ENCODE results near the gene GLDC.
A peak's percentile ranks its signal among the peaks of the same experiment; 100 is the strongest.

The GLDC gene

DNA sequence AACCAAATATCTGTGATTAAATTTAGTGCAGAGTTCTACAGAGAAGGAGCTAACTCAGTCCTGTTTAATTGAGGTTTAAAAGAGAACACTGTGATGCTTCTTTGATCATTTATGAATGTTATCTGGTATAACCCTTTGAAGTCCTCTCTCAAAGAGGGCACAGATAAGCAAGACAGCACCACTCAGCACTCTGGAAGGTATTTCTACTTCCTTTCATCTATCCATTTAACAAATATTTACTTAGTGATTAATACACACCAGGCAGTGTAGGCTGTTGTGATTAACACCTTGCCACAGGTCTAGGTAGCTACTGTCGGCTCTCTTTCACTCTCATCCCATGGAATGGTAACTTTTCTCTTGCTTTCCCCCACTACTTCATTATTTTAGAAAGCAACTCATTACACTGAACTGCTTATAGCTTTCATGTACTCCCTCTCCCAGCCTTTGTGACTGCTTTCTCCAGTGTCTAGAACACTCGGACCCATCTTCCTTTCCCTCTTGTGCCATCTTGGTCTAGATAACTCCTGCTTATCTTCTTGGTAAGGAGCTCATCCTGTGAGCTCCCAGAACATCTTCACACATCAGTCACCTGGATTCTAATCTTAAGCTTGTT is 54.7 kb downstream of the GLDC start:
- Histone ChIP-seq H4K20me1 (ENCODE audit: low read depth, low read length) (no peaks in the 10 kb centered on the region), H3K4me3 (ENCODE audit: insufficient read depth, low read length, poor library complexity, severe bottlenecking) (no peak overlapping the region), H3F3A (ENCODE audit: insufficient read depth) (no peaks in the 10 kb centered on the region), H3K4me2 (ENCODE audit: low read depth, low read length, poor library complexity, severe bottlenecking) (no peak overlapping the region), H3K9ac (ENCODE audit: low read length) (no peak overlapping the region), H3K27ac (ENCODE audit: low read depth, low read length) (no peak overlapping the region), H2AFZ (ENCODE audit: low read depth, low read length, severe bottlenecking) (no peak overlapping the region), H3K9me3 (ENCODE audit: insufficient read depth, low read length) (no peaks in the 10 kb centered on the region), H3K27me3 (ENCODE audit: low read length) (no peaks in the 10 kb centered on the region), H3K9me2 (replicated peaks; ENCODE audit: insufficient read depth, low read length) (no peaks in the 10 kb centered on the region), H3K36me3 (ENCODE audit: low read length) (no peaks in the 10 kb centered on the region), H3K79me2 (ENCODE audit: insufficient read depth, low read length) (no peaks in the 10 kb centered on the region)
- TF ChIP-seq EZH2phosphoT487 (conservative IDR thresholded peaks at IDR 0.05; ENCODE audit: low read length) = no peak
- TF ChIP-seq, protein P1, sequence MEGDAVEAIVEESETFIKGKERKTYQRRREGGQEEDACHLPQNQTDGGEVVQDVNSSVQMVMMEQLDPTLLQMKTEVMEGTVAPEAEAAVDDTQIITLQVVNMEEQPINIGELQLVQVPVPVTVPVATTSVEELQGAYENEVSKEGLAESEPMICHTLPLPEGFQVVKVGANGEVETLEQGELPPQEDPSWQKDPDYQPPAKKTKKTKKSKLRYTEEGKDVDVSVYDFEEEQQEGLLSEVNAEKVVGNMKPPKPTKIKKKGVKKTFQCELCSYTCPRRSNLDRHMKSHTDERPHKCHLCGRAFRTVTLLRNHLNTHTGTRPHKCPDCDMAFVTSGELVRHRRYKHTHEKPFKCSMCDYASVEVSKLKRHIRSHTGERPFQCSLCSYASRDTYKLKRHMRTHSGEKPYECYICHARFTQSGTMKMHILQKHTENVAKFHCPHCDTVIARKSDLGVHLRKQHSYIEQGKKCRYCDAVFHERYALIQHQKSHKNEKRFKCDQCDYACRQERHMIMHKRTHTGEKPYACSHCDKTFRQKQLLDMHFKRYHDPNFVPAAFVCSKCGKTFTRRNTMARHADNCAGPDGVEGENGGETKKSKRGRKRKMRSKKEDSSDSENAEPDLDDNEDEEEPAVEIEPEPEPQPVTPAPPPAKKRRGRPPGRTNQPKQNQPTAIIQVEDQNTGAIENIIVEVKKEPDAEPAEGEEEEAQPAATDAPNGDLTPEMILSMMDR (IDR thresholded peaks at IDR 0.05; ENCODE audit: insufficient read depth, low read length, poor library complexity, severe bottlenecking) = no peak

DNA sequence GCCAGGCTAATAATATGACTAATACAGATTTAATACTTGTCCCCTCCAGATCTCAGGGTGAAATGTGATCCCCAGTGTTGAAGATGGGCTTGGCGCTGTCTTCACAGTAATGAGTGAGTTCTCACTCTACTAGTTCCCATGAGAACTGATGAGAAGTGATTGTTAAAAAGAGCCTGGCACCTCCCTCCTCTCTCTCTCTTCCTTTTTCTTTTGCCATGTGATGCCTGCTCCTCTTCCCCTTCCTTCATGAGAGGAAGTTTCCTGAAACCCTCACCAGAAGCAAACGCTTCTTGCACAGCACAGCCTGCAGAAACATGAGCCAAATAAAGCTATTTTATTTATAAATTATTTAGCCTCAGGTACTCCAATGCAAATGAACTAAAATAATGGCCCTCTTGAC is 55.2 kb downstream of the GLDC start:
- Histone ChIP-seq H3K9ac (ENCODE audit: low read length) (no peak overlapping the region), H3K9me2 (replicated peaks; ENCODE audit: insufficient read depth, low read length) (no peaks in the 10 kb centered on the region), H3K4me2 (ENCODE audit: low read depth, low read length, poor library complexity, severe bottlenecking) (no peak overlapping the region), H3K27ac (ENCODE audit: low read depth, low read length) (no peak overlapping the region), H3K36me3 (ENCODE audit: low read length) (no peaks in the 10 kb centered on the region), H2AFZ (ENCODE audit: low read depth, low read length, severe bottlenecking) (no peak overlapping the region), H3K4me3 (ENCODE audit: insufficient read depth, low read length, poor library complexity, severe bottlenecking) (no peak overlapping the region), H3K79me2 (ENCODE audit: insufficient read depth, low read length) (no peaks in the 10 kb centered on the region), H3K9me3 (ENCODE audit: insufficient read depth, low read length) (no peaks in the 10 kb centered on the region), H3F3A (ENCODE audit: insufficient read depth) (no peaks in the 10 kb centered on the region), H3K27me3 (ENCODE audit: low read length) (no peaks in the 10 kb centered on the region), H4K20me1 (ENCODE audit: low read depth, low read length) (no peaks in the 10 kb centered on the region)
- TF ChIP-seq EZH2phosphoT487 (conservative IDR thresholded peaks at IDR 0.05; ENCODE audit: low read length) = no peak
- TF ChIP-seq, protein P1 (IDR thresholded peaks at IDR 0.05; ENCODE audit: insufficient read depth, low read length, poor library complexity, severe bottlenecking) = no peak

DNA sequence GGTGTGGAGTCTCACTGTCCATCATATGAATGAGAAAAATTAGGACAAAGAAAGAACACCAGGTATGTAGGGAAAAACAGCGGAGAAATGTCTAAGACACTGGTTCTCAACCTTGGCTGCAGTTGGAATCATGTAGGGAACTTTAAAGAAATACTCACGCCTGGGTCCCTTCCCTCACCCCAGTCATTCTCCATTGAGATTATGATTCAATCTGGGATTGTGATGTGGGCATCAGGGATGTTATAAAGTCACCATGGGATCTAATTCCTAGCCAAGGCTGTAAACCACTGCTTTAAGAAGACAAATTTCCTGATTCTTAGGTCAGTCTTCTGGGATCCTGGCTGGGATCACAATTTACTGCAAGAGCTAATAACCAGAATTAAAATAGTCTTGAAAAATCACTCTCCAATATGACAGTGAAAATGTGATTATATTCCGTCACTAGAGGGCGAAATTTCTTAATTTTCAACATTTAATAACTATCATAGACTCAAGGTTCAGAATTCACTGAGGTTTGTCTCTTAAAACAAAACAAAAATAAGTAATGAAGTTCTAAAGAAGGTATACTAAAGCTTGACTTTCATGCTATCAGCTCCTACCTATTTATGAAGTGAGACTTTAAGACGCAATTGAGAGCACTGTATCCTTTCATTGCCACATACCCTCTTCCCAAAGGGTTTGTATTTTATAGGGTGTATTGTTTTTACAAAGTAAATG is 60.5 kb downstream of the GLDC start:
- Histone ChIP-seq H3K9ac (ENCODE audit: low read length) (no peak overlapping the region), H3K36me3 (ENCODE audit: low read length) (no peaks in the 10 kb centered on the region), H3K9me3 (ENCODE audit: insufficient read depth, low read length) (no peaks in the 10 kb centered on the region), H3K27me3 (ENCODE audit: low read length) (no peaks in the 10 kb centered on the region), H3K79me2 (ENCODE audit: insufficient read depth, low read length) (no peaks in the 10 kb centered on the region), H3K9me2 (replicated peaks; ENCODE audit: insufficient read depth, low read length) (no peaks in the 10 kb centered on the region), H2AFZ (ENCODE audit: low read depth, low read length, severe bottlenecking) (no peak overlapping the region), H3K4me2 (ENCODE audit: low read depth, low read length, poor library complexity, severe bottlenecking) (no peak overlapping the region), H3K27ac (ENCODE audit: low read depth, low read length) (no peak overlapping the region), H3K4me3 (ENCODE audit: insufficient read depth, low read length, poor library complexity, severe bottlenecking) (no peak overlapping the region), H3F3A (ENCODE audit: insufficient read depth) (no peaks in the 10 kb centered on the region), H4K20me1 (ENCODE audit: low read depth, low read length) (no peaks in the 10 kb centered on the region)
- no peak for TF ChIP-seq EZH2phosphoT487 (conservative IDR thresholded peaks at IDR 0.05; ENCODE audit: low read length)
- TF ChIP-seq, protein P1 (IDR thresholded peaks at IDR 0.05; ENCODE audit: insufficient read depth, low read length, poor library complexity, severe bottlenecking) = peak; percentile 55

Data from SU-DHL-6 (cell line).